WTC11 (cell line): ENCODE results near the gene HES5. TPM values are rescaled to one million over a fixed set of nuclear protein-coding genes. Genes with fewer than 3 reads are reported as not detected.

Source experiments
- ATAC-seq: fragments of 200-7000 bp; cut with Tn5 transposase; 2 replicates; pipeline ENCODE4 v1.10.0; 2021; ENCODE audit warnings: mild to moderate bottlenecking, moderate library complexity
- CTCF ChIA-PET: fragments of 300-600 bp; sonication (Branson Sonifier 250); formaldehyde crosslinking; loops from one replicate; lab custom pipeline; 2021; ENCODE audit warnings: antibody characterized with exemption; lab: Charles Lee
- POLR2A ChIA-PET: fragments of 350-600 bp; sonication (Branson Sonifier 250); formaldehyde crosslinking; loops from one replicate; lab custom pipeline; 2021; ENCODE audit warnings: antibody characterized with exemption; lab: Charles Lee
- DNase-seq: peaks from one replicate; pipeline ENCODE4 v3.0.0; 2021; ENCODE audit warnings: low spot score
- H3K27ac Mint-ChIP-seq: 2 replicates; pipeline ENCODE4 v1.8.0; 2021; ENCODE audit warnings: mixed read lengths
- H3K27me3 Mint-ChIP-seq: 2 replicates; pipeline ENCODE4 v1.8.0; 2021; ENCODE audit warnings: low read depth, mild to moderate bottlenecking, moderate library complexity, mixed read lengths
- H3K36me3 Mint-ChIP-seq: 2 replicates; pipeline ENCODE4 v1.8.0; 2021; ENCODE audit warnings: mixed read lengths
- H3K4me1 Mint-ChIP-seq: 2 replicates; pipeline ENCODE4 v1.8.0; 2022; ENCODE audit warnings: mixed read lengths
- H3K4me3 Mint-ChIP-seq: 2 replicates; pipeline ENCODE4 v1.8.0; 2021; ENCODE audit warnings: mild to moderate bottlenecking, moderate library complexity, mixed read lengths
- H3K9me3 Mint-ChIP-seq: 2 replicates; pipeline ENCODE4 v1.8.0; 2021; ENCODE audit warnings: mixed read lengths
- CBFB ChIP-seq: sonication (generic); formaldehyde crosslinking; IDR thresholded peaks from 2 replicates; pipeline ENCODE4 v1.8.1; 2022; ENCODE audit warnings: mild to moderate bottlenecking, low read depth, missing genetic modification reagents
- CREB1 ChIP-seq: sonication (generic); formaldehyde crosslinking; IDR thresholded peaks from 2 replicates; pipeline ENCODE4 v1.8.0; 2023; ENCODE audit warnings: mild to moderate bottlenecking, missing genetic modification reagents
- ESRRA ChIP-seq: sonication (generic); formaldehyde crosslinking; IDR thresholded peaks from 2 replicates; pipeline ENCODE4 v1.8.1; 2022; ENCODE audit warnings: mild to moderate bottlenecking, missing genetic modification reagents, borderline replicate concordance
- GABPB1 ChIP-seq: sonication (generic); formaldehyde crosslinking; IDR thresholded peaks from 2 replicates; pipeline ENCODE4 v1.8.1; 2023; ENCODE audit warnings: mild to moderate bottlenecking, missing genetic modification reagents
- GRHL2 ChIP-seq: fragments of 250-450 bp; sonication (Bioruptor Pico); IDR thresholded peaks from 2 replicates; pipeline ENCODE4 v1.8.0; 2022; ENCODE audit warnings: mild to moderate bottlenecking, moderate library complexity; ENCODE audit not compliant: insufficient replicate concordance, severe bottlenecking
- IRF1 ChIP-seq: sonication (generic); formaldehyde crosslinking; IDR thresholded peaks from 2 replicates; pipeline ENCODE4 v1.8.0; 2023; ENCODE audit warnings: missing genetic modification reagents
- JAZF1 ChIP-seq: fragments of 250-450 bp; sonication (Bioruptor Pico); IDR thresholded peaks from 2 replicates; pipeline ENCODE4 v1.9.0; 2021; ENCODE audit warnings: moderate library complexity, mild to moderate bottlenecking, inconsistent platforms
- NR3C1 ChIP-seq: sonication (generic); formaldehyde crosslinking; conservative IDR thresholded peaks from 2 replicates; pipeline ENCODE4 v1.8.1; 2023; ENCODE audit warnings: low read depth, mild to moderate bottlenecking, missing genetic modification reagents
- TEAD1 ChIP-seq: sonication (generic); formaldehyde crosslinking; IDR thresholded peaks from 2 replicates; pipeline ENCODE4 v1.8.0; 2022; ENCODE audit warnings: mild to moderate bottlenecking, missing genetic modification reagents
- USF1 ChIP-seq: sonication (generic); formaldehyde crosslinking; IDR thresholded peaks from 2 replicates; pipeline ENCODE4 v1.8.0; 2022; ENCODE audit warnings: mild to moderate bottlenecking, missing genetic modification reagents
- ZBTB21 ChIP-seq: sonication (generic); formaldehyde crosslinking; IDR thresholded peaks from 2 replicates; pipeline ENCODE4 v1.8.1; 2023; ENCODE audit warnings: mild to moderate bottlenecking, missing genetic modification reagents, borderline replicate concordance
- ZNF121 ChIP-seq: sonication (generic); formaldehyde crosslinking; IDR thresholded peaks from 2 replicates; pipeline ENCODE4 v1.8.0; 2023; ENCODE audit warnings: missing genetic modification reagents
- ZNF138 ChIP-seq: sonication (generic); formaldehyde crosslinking; conservative IDR thresholded peaks from 2 replicates; pipeline ENCODE4 v1.8.1; 2022; ENCODE audit warnings: mild to moderate bottlenecking, moderate library complexity, missing genetic modification reagents
- ZNF396 ChIP-seq: fragments of 250-450 bp; sonication (Bioruptor Pico); IDR thresholded peaks from 2 replicates; pipeline ENCODE4 v1.8.0; 2021; ENCODE audit warnings: mild to moderate bottlenecking, moderate library complexity, borderline replicate concordance
- ZNF416 ChIP-seq: fragments of 250-450 bp; sonication (Bioruptor Pico); IDR thresholded peaks from 2 replicates; pipeline ENCODE4 v1.9.0; 2021; ENCODE audit warnings: mild to moderate bottlenecking, inconsistent platforms
- ZNF423 ChIP-seq: fragments of 250-450 bp; sonication (Bioruptor Pico); IDR thresholded peaks from 2 replicates; pipeline ENCODE4 v2.1.2; 2022; ENCODE audit warnings: mild to moderate bottlenecking, moderate library complexity
- total RNA-seq: library from RNA; stranded (reverse); gene quantifications from 3 replicates; pipeline ENCODE4 v1.2.3, GENCODE V29; 2021
- TF ChIP-seq, protein P1 (sequence below): sonication (generic); formaldehyde crosslinking; IDR thresholded peaks from 2 replicates; pipeline ENCODE4 v1.8.0; 2023; ENCODE audit warnings: mild to moderate bottlenecking, missing genetic modification reagents
- TF ChIP-seq, protein P2 (sequence below): sonication (generic); formaldehyde crosslinking; IDR thresholded peaks from 2 replicates; pipeline ENCODE4 v1.8.1; 2023; ENCODE audit warnings: mild to moderate bottlenecking, missing genetic modification reagents, moderate library complexity
- TF ChIP-seq, protein P3 (sequence below): sonication (generic); formaldehyde crosslinking; IDR thresholded peaks from 2 replicates; pipeline ENCODE4 v1.8.0; 2022; ENCODE audit warnings: mild to moderate bottlenecking, missing genetic modification reagents
- TF ChIP-seq, protein P4 (sequence below): sonication (generic); formaldehyde crosslinking; IDR thresholded peaks from 2 replicates; pipeline ENCODE4 v1.8.0; 2022; ENCODE audit warnings: missing genetic modification reagents
- TF ChIP-seq, protein P5 (sequence below): fragments of 250-450 bp; sonication (Bioruptor Pico); conservative IDR thresholded peaks from 2 replicates; pipeline ENCODE4 v1.9.0; 2021; ENCODE audit warnings: mild to moderate bottlenecking

Gene HES5
- total RNA-seq, 1 experiment from 2014 or later = not detected

DNA sequence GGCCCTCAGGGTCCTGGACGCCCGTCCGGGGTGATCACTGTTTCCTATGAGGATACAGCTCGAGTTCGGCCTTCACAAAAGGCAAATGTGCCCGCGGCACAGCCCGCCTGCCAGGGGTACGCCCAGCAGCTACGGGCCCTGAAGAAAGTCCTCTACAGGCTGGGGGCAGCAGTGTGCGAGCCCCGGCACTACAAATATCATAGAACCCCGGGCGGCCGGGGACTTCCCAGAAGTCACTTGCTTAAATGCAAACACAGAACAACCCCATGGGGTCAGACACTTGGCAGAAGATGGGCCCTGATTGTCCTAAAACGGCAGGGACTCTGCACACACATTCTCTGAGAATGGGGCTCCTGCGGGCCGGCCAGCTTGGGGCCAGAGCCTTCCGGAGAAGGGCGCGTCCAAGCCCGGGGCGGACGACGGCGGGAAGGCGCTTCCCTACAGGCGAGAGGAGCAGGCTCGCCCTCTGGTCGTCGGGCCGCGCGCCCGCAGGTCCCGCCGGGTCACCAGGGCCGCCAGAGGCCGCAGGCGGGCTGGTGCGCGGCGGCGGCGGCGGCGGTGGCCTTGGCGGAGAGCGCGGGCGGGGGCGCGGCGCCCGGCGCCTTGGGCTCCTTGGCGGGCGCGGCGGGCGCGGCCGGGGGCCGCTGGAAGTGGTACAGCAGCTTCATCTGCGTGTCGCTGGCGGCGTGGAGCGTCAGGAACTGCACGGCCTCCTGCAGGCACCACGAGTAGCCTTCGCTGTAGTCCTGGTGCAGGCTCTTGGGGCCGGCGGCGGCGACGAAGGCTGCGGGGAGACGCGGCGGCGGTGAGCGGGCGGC, 888 bp downstream of the HES5 start:
- ATAC-seq (peak; percentile 8), DNase-seq (peak; percentile 59)
- H3K27ac Mint-ChIP-seq = no peak overlapping the region
- peaks cover 24% of the 10 kb centered on the region for H3K4me1 Mint-ChIP-seq
- H3K9me3 Mint-ChIP-seq = no peaks in the 10 kb centered on the region
- peak overlapping the region; percentile 48 for H3K4me3 Mint-ChIP-seq
- TF ChIP-seq, protein P1, sequence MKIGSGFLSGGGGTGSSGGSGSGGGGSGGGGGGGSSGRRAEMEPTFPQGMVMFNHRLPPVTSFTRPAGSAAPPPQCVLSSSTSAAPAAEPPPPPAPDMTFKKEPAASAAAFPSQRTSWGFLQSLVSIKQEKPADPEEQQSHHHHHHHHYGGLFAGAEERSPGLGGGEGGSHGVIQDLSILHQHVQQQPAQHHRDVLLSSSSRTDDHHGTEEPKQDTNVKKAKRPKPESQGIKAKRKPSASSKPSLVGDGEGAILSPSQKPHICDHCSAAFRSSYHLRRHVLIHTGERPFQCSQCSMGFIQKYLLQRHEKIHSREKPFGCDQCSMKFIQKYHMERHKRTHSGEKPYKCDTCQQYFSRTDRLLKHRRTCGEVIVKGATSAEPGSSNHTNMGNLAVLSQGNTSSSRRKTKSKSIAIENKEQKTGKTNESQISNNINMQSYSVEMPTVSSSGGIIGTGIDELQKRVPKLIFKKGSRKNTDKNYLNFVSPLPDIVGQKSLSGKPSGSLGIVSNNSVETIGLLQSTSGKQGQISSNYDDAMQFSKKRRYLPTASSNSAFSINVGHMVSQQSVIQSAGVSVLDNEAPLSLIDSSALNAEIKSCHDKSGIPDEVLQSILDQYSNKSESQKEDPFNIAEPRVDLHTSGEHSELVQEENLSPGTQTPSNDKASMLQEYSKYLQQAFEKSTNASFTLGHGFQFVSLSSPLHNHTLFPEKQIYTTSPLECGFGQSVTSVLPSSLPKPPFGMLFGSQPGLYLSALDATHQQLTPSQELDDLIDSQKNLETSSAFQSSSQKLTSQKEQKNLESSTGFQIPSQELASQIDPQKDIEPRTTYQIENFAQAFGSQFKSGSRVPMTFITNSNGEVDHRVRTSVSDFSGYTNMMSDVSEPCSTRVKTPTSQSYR = no peak
- 0 out of 2 replicates have a peak, but pooled peaks have one; percentile 57 for TF ChIP-seq TEAD1 (CRISPR knock-in tag)
- TF ChIP-seq GRHL2 (CRISPR knock-in tag) = no peak
- no peak for TF ChIP-seq CREB1 (CRISPR knock-in tag)
- TF ChIP-seq, protein P2, sequence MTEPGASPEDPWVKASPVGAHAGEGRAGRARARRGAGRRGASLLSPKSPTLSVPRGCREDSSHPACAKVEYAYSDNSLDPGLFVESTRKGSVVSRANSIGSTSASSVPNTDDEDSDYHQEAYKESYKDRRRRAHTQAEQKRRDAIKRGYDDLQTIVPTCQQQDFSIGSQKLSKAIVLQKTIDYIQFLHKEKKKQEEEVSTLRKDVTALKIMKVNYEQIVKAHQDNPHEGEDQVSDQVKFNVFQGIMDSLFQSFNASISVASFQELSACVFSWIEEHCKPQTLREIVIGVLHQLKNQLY (CRISPR knock-in tag) = no peak
- no peak for TF ChIP-seq ZNF138 (CRISPR knock-in tag)
- no peak for TF ChIP-seq USF1 (CRISPR knock-in tag)
- TF ChIP-seq ZNF121 (CRISPR knock-in tag) = no peak
- TF ChIP-seq ZNF423 (CRISPR knock-in tag) = peak; percentile 99
- no peak for TF ChIP-seq NR3C1 (CRISPR knock-in tag)
- TF ChIP-seq, all 79 proteins: peak for 2
- POLR2A ChIA-PET = no interaction called here
- Mint-ChIP-seq H3K27me3 (peaks cover 72% of the 10 kb centered on the region), H3K36me3 (no peaks in the 10 kb centered on the region)
- CTCF ChIA-PET = interaction anchor here (0.7 to 2.1 kb wide), 9 partner anchors 11 to 123 kb away, joined by 3 to 14 read pairs (median 3); partner anchors contain the start of genes PEX10 and TNFRSF14

- DNase-seq (no peak), ATAC-seq (no peak)
- H3K4me3 Mint-ChIP-seq = peak overlapping the region; percentile 48; the same call in 1 of the 2 replicates
- peaks cover 66% of the 10 kb centered on the region for H3K27me3 Mint-ChIP-seq
- POLR2A ChIA-PET = no interaction called here
- H3K4me1 Mint-ChIP-seq = peaks cover 28% of the 10 kb centered on the region
- no peaks in the 10 kb centered on the region for H3K36me3 Mint-ChIP-seq
- TF ChIP-seq, protein P3, sequence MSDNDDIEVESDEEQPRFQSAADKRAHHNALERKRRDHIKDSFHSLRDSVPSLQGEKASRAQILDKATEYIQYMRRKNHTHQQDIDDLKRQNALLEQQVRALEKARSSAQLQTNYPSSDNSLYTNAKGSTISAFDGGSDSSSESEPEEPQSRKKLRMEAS (CRISPR knock-in tag) = no peak
- TF ChIP-seq IRF1 (CRISPR knock-in tag) (no peak), ZNF416 (CRISPR knock-in tag) (no peak), ZNF396 (no peak), JAZF1 (CRISPR knock-in tag) (no peak), GABPB1 (no peak), ESRRA (no peak), ZBTB21 (CRISPR knock-in tag) (no peak), ZNF121 (CRISPR knock-in tag) (no peak), CBFB (no peak)
- TF ChIP-seq, protein P4, sequence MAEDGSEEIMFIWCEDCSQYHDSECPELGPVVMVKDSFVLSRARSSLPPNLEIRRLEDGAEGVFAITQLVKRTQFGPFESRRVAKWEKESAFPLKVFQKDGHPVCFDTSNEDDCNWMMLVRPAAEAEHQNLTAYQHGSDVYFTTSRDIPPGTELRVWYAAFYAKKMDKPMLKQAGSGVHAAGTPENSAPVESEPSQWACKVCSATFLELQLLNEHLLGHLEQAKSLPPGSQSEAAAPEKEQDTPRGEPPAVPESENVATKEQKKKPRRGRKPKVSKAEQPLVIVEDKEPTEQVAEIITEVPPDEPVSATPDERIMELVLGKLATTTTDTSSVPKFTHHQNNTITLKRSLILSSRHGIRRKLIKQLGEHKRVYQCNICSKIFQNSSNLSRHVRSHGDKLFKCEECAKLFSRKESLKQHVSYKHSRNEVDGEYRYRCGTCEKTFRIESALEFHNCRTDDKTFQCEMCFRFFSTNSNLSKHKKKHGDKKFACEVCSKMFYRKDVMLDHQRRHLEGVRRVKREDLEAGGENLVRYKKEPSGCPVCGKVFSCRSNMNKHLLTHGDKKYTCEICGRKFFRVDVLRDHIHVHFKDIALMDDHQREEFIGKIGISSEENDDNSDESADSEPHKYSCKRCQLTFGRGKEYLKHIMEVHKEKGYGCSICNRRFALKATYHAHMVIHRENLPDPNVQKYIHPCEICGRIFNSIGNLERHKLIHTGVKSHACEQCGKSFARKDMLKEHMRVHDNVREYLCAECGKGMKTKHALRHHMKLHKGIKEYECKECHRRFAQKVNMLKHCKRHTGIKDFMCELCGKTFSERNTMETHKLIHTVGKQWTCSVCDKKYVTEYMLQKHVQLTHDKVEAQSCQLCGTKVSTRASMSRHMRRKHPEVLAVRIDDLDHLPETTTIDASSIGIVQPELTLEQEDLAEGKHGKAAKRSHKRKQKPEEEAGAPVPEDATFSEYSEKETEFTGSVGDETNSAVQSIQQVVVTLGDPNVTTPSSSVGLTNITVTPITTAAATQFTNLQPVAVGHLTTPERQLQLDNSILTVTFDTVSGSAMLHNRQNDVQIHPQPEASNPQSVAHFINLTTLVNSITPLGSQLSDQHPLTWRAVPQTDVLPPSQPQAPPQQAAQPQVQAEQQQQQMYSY (CRISPR knock-in tag) = no peak
- TF ChIP-seq, protein P5, sequence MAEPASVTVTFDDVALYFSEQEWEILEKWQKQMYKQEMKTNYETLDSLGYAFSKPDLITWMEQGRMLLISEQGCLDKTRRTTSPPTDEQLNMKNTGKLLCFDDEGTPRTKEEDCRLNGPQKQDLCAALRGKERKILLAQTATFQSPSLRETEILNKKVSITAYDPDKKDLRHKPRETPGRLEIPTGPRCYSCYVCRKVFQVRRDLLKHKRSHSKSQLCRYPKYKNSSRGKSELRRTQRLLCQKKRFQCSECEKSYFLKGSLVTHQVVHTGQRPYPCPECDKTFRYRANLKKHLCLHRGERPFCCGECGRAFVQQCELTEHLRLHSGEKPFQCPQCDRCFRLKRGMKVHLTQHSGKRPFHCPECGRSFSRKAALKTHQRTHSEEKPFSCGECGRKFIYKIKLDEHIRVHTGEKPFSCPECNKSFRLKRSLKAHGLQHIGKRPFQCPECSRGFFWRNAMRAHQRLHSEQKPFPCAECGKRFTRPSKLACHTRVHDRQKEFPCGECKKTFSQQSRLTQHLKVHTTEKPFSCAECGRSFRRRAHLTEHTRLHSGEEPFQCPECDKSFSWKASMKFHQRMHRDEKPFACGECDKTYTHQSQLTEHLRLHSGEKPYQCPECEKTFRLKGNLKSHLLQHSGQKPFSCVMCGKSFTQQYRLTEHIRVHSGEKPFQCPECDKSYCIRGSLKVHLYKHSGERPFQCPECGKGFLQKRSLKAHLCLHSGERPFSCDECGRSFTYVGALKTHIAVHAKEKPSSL (CRISPR knock-in tag) = no peak
- no peaks in the 10 kb centered on the region for H3K9me3 Mint-ChIP-seq
- CTCF ChIA-PET = interaction anchor here (0.9 to 2.1 kb wide), 7 partner anchors 12 to 122 kb away, joined by 3 to 14 read pairs (median 4); partner anchors contain the start of genes PEX10 and TNFRSF14
- H3K27ac Mint-ChIP-seq = no peak overlapping the region
These were observed 1.5 kb downstream of the HES5 start for GRCh38 chr1:2528611-2528965.
